Esophagus (tissue), 2 donors: ENCODE data around the gene EXO5. TPM values are rescaled to one million over a fixed set of nuclear protein-coding genes. Genes with fewer than 3 reads are reported as not detected.

Source experiments
- H3K27ac ChIP-seq, 2 donors: one replicate each; pipeline ENCODE4 v1.5.1; 2013; ENCODE audit warnings: low read depth in 2 of 2, mild to moderate bottlenecking in 2 of 2, inconsistent platforms in 1 of 2, low read length in 1 of 2, moderate library complexity in 1 of 2
- H3K27me3 ChIP-seq, 2 donors: one replicate each; pipeline ENCODE4 v1.6.1; 2013; ENCODE audit warnings: low read length in 2 of 2, control low read depth in 1 of 2, mild to moderate bottlenecking in 1 of 2; ENCODE audit not compliant: insufficient read depth in 2 of 2, control insufficient read depth in 1 of 2
- H3K36me3 ChIP-seq, 2 donors: one replicate each; pipeline ENCODE4 v1.6.1; 2013; ENCODE audit warnings: low read length in 1 of 2; ENCODE audit not compliant: control insufficient read depth in 2 of 2, insufficient read depth in 2 of 2
- H3K4me1 ChIP-seq, 2 donors: one replicate each; pipeline ENCODE4 v1.6.1; 2013; ENCODE audit warnings: low read length in 1 of 2; ENCODE audit not compliant: control insufficient read depth in 2 of 2, insufficient read depth in 2 of 2
- H3K4me3 ChIP-seq, 2 donors: one replicate each; pipeline ENCODE4 v1.5.1; 2013; ENCODE audit warnings: low read length in 2 of 2, mild to moderate bottlenecking in 2 of 2, low read depth in 1 of 2, moderate library complexity in 1 of 2
- H3K9me3 ChIP-seq, 2 donors: one replicate each; pipeline ENCODE4 v1.6.1; 2013; ENCODE audit warnings: mild to moderate bottlenecking in 2 of 2, low read depth in 1 of 2, low read length in 1 of 2, moderate library complexity in 1 of 2; ENCODE audit not compliant: control insufficient read depth in 2 of 2, insufficient read depth in 1 of 2
- WGBS, 2 donors: extraction: QIAGEN DNeasy Blood & Tissue Kit; methylation state at CpG; one replicate each; pipeline ENCODE4 v1.1.7; 2013; 5-methylcytosine and 5-hydroxymethylcytosine counted together
- polyA plus RNA-seq, 2 donors: library from polyadenylated mRNA; stranded (reverse); fragments of 200-250 nt; gene quantifications; one replicate each; pipeline ENCODE4 v1.2.3, GENCODE V29; 2013
- donor health status: healthy with polysubstance abuse.
- donor health status: Bipolar disorder and iron deficiency.

Gene EXO5, protein sequence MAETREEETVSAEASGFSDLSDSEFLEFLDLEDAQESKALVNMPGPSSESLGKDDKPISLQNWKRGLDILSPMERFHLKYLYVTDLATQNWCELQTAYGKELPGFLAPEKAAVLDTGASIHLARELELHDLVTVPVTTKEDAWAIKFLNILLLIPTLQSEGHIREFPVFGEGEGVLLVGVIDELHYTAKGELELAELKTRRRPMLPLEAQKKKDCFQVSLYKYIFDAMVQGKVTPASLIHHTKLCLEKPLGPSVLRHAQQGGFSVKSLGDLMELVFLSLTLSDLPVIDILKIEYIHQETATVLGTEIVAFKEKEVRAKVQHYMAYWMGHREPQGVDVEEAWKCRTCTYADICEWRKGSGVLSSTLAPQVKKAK
- polyA plus RNA-seq, result 1 to 10 TPM; 3.6 to 4.3 TPM

GRCh38 chr1:40508375-40509341, at the start of gene EXO5:
Gene EXO5, plus strand, starts transcription at chr1:40508767. Its CDS starts 5,778 bp downstream, at chr1:40514545.
- Histone ChIP-seq H3K4me3 (peak within 1 kb of the TSS; percentile 60 to 77), H3K27me3 (no peaks in the 10 kb centered on the region), H3K4me1 (peaks cover 0 to 5% of the 10 kb centered on the region in 2 donors), H3K9me3 (no peaks in the 10 kb centered on the region), H3K36me3 (no peaks in the 10 kb centered on the region), H3K27ac (peak within 1 kb of the TSS; percentile 36 to 69)
- 0 to 1% methylated on average over 72 to 76 of the region's 76 CpGs for WGBS, 2 donors

- no peak overlapping the region for H3K27ac ChIP-seq
- H3K27me3 ChIP-seq, result no peaks in the 10 kb centered on the region
- H3K4me1 ChIP-seq, result no peaks in the 10 kb centered on the region
- peaks cover 0 to 2% of the 10 kb centered on the region in 2 donors for H3K36me3 ChIP-seq
- no peak overlapping the region for H3K4me3 ChIP-seq
- 94 to 99% methylated on average over 3 of the region's 3 CpGs for WGBS, 2 donors
- H3K9me3 ChIP-seq, result peaks cover 13 to 26% of the 10 kb centered on the region in 2 donors
Measured at GRCh38 chr1:40462956-40463590, 45.5 kb upstream of the EXO5 start.

DNA sequence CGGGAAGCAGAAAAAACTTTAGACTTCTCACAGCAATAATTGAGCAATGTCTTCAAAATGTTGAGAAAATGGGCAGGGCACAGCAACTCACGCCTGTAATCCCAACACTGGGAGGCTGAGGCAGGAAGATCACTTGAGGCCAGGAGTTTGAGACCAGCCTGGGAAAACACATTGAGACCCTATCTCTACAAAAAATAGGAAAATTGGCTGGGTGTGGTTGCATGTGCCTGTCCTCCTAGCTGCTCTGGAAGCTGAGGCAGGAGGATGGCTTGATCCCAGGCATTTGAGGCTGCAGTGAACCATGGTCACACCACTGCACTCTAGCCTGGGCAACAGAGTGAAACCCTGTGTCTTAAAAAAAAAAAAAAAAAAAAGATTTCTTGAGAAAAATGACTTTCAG, 39.2 kb upstream of the EXO5 start:
- H3K4me3 ChIP-seq, result no peak overlapping the region
- H3K9me3 ChIP-seq, result peaks cover 9 to 12% of the 10 kb centered on the region in 2 donors
- H3K36me3 ChIP-seq, result no peaks in the 10 kb centered on the region

GRCh38 chr1:40475268-40475667, 33.3 kb upstream of the EXO5 start:
- H3K27ac ChIP-seq, result no peak overlapping the region
- peaks cover 0 to 2% of the 10 kb centered on the region in 2 donors for H3K9me3 ChIP-seq
- H3K4me1 ChIP-seq, result peaks cover 2 to 3% of the 10 kb centered on the region in 2 donors
- WGBS, 2 donors, result 93 to 98% methylated on average over 2 of the region's 2 CpGs
- H3K4me3 ChIP-seq, result no peak overlapping the region
- no peaks in the 10 kb centered on the region for H3K27me3 ChIP-seq
- H3K36me3 ChIP-seq, result no peaks in the 10 kb centered on the region

More for the DNA sequence above, 39.2 kb upstream of the EXO5 start:
- Histone ChIP-seq H3K27ac (no peak overlapping the region), H3K4me1 (no peaks in the 10 kb centered on the region), H3K27me3 (no peaks in the 10 kb centered on the region)
- WGBS, 2 donors, result 93 to 97% methylated on average over 2 of the region's 2 CpGs

GRCh38 chr1:40476924-40477677, 31.5 kb upstream of the EXO5 start, which contains the start of gene ZFP69:
Gene ZFP69, plus strand, starts transcription at chr1:40477290. Its CDS starts 2,072 bp downstream, at chr1:40479362.
- no peaks in the 10 kb centered on the region for H3K36me3 ChIP-seq
- 0 to 1% methylated on average over 61 to 65 of the region's 65 CpGs for WGBS, 2 donors
- H3K9me3 ChIP-seq, result peaks cover 0 to 2% of the 10 kb centered on the region in 2 donors
- peaks cover 2 to 3% of the 10 kb centered on the region in 2 donors for H3K4me1 ChIP-seq
- peak within 1 kb of the TSS; percentile 55 to 74 for H3K4me3 ChIP-seq
- no peaks in the 10 kb centered on the region for H3K27me3 ChIP-seq
- H3K27ac ChIP-seq, result peak within 1 kb of the TSS in 1 of 2 donors; percentile 54

GRCh38 chr1:40477678-40478053, 30.9 kb upstream of the EXO5 start:
- H3K4me3 ChIP-seq, result peak overlapping the region; percentile 55 to 74
- peaks cover 2 to 3% of the 10 kb centered on the region in 2 donors for H3K4me1 ChIP-seq
- H3K9me3 ChIP-seq, result peaks cover 0 to under 1% of the 10 kb centered on the region in 2 donors
- no peaks in the 10 kb centered on the region for H3K27me3 ChIP-seq
- no peaks in the 10 kb centered on the region for H3K36me3 ChIP-seq
- peak overlapping the region in 1 of 2 donors; percentile 54 for H3K27ac ChIP-seq
- WGBS, 2 donors, result 1 to 3% methylated on average over 17 of the region's 17 CpGs

GRCh38 chr1:40478276-40478675, 30.3 kb upstream of the EXO5 start:
- no peak overlapping the region for H3K27ac ChIP-seq
- no peaks in the 10 kb centered on the region for H3K36me3 ChIP-seq
- WGBS, 2 donors, result 31 to 56% methylated on average over 2 of the region's 2 CpGs
- H3K4me3 ChIP-seq, result peak overlapping the region in 1 of 2 donors; percentile 74
- H3K27me3 ChIP-seq, result no peaks in the 10 kb centered on the region
- H3K9me3 ChIP-seq, result no peaks in the 10 kb centered on the region
- H3K4me1 ChIP-seq, result peaks cover 2 to 3% of the 10 kb centered on the region in 2 donors

- no peaks in the 10 kb centered on the region for H3K9me3 ChIP-seq
- H3K4me1 ChIP-seq, result peaks cover 2 to 3% of the 10 kb centered on the region in 2 donors
- no peaks in the 10 kb centered on the region for H3K36me3 ChIP-seq
- H3K27ac ChIP-seq, result no peak overlapping the region
- no peaks in the 10 kb centered on the region for H3K27me3 ChIP-seq
- WGBS, 2 donors, result 76 to 88% methylated on average over 4 of the region's 4 CpGs
- no peak overlapping the region for H3K4me3 ChIP-seq
Measured at GRCh38 chr1:40479156-40479555, 29.4 kb upstream of the EXO5 start.
